Gastroesophageal sphincter (tissue), 2 donors: ENCODE data around the gene WRNIP1.

Source experiments
- EP300 ChIP-seq: sonication (generic); formaldehyde crosslinking; IDR thresholded peaks from one replicate; pipeline ENCODE4 v1.6.1; 2017; ENCODE audit warnings: antibody characterized with exemption, mild to moderate bottlenecking
- POLR2A ChIP-seq, 2 donors: fragments of 450-650 bp; IDR thresholded peaks; one replicate each; pipeline ENCODE4 v1.6.1; 2017; ENCODE audit warnings: antibody characterized with exemption in 2 of 2, mild to moderate bottlenecking in 2 of 2, moderate library complexity in 1 of 2

- TF ChIP-seq POLR2A (IDR thresholded peaks at IDR 0.05): no peak
- TF ChIP-seq EP300: no peak
Observed at GRCh38 chr6:2737885-2738284, 27.3 kb upstream of the WRNIP1 start.
